ENCODE results near the gene ZFP69.
"Not testable (repeated sequence)": the region's sequence is repeated elsewhere in the genome, so short reads cannot be mapped to it uniquely, and the experiment has no call there.

Gene ZFP69

GRCh38 chr1:40451238-40451585 is 25.9 kb upstream of the ZFP69 start:
- Histone ChIP-seq H3K27me3 (ENCODE audit: control insufficient read depth, insufficient read depth, low read length, poor library complexity, severe bottlenecking) (no peaks in the 10 kb centered on the region), H3K9me3 (ENCODE audit: control insufficient read depth, low read length) (no peaks in the 10 kb centered on the region), H3K36me3 (ENCODE audit: control insufficient read depth, insufficient read depth, low read length) (peaks cover 36% of the 10 kb centered on the region), H3K4me3 (ENCODE audit: insufficient read depth, low read depth, low read length) (peak overlapping the region; percentile 67), H3K4me1 (ENCODE audit: control insufficient read depth, insufficient read depth, low read length) (no peaks in the 10 kb centered on the region), H3K27ac (ENCODE audit: insufficient read depth, low read depth, low read length, poor library complexity, severe bottlenecking) (no peak overlapping the region)
- 54 to 75% methylated on average over 1 of the region's 1 CpG for whole genome bisulfite sequencing, 2 experiments

- H3K27me3 ChIP-seq (ENCODE audit: control insufficient read depth, insufficient read depth, low read length, poor library complexity, severe bottlenecking) = no peaks in the 10 kb centered on the region
- no peak overlapping the region for H3K4me3 ChIP-seq (ENCODE audit: insufficient read depth, low read depth, low read length)
- 89 to 100% methylated on average over 1 of the region's 1 CpG for WGBS, 2 experiments
- no peaks in the 10 kb centered on the region for H3K4me1 ChIP-seq (ENCODE audit: control insufficient read depth, insufficient read depth, low read length)
- peaks cover 11% of the 10 kb centered on the region for H3K9me3 ChIP-seq (ENCODE audit: control insufficient read depth, low read length)
- no peak overlapping the region for H3K27ac ChIP-seq (ENCODE audit: insufficient read depth, low read depth, low read length, poor library complexity, severe bottlenecking)
- peaks cover 72% of the 10 kb centered on the region for H3K36me3 ChIP-seq (ENCODE audit: control insufficient read depth, insufficient read depth, low read length)
Observed at GRCh38 chr1:40454873-40455272, 22.2 kb upstream of the ZFP69 start.

GRCh38 chr1:40462956-40463590 is 14.0 kb upstream of the ZFP69 start:
- Histone ChIP-seq H3K4me3 (ENCODE audit: insufficient read depth, low read depth, low read length) (no peak overlapping the region), H3K9me3 (ENCODE audit: control insufficient read depth, low read length) (peaks cover 24% of the 10 kb centered on the region), H3K27me3 (ENCODE audit: control insufficient read depth, insufficient read depth, low read length, poor library complexity, severe bottlenecking) (no peaks in the 10 kb centered on the region), H3K4me1 (ENCODE audit: control insufficient read depth, insufficient read depth, low read length) (no peaks in the 10 kb centered on the region), H3K36me3 (ENCODE audit: control insufficient read depth, insufficient read depth, low read length) (peaks cover 62% of the 10 kb centered on the region), H3K27ac (ENCODE audit: insufficient read depth, low read depth, low read length, poor library complexity, severe bottlenecking) (no peak overlapping the region)
- WGBS, 2 experiments = 97 to 99% methylated on average over 3 of the region's 3 CpGs

DNA sequence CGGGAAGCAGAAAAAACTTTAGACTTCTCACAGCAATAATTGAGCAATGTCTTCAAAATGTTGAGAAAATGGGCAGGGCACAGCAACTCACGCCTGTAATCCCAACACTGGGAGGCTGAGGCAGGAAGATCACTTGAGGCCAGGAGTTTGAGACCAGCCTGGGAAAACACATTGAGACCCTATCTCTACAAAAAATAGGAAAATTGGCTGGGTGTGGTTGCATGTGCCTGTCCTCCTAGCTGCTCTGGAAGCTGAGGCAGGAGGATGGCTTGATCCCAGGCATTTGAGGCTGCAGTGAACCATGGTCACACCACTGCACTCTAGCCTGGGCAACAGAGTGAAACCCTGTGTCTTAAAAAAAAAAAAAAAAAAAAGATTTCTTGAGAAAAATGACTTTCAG is 7.8 kb upstream of the ZFP69 start:
- Histone ChIP-seq H3K36me3 (ENCODE audit: control insufficient read depth, insufficient read depth, low read length) (peaks cover 8% of the 10 kb centered on the region), H3K27ac (ENCODE audit: insufficient read depth, low read depth, low read length, poor library complexity, severe bottlenecking) (no peak overlapping the region), H3K9me3 (ENCODE audit: control insufficient read depth, low read length) (peaks cover 10% of the 10 kb centered on the region), H3K4me1 (ENCODE audit: control insufficient read depth, insufficient read depth, low read length) (no peaks in the 10 kb centered on the region), H3K4me3 (ENCODE audit: insufficient read depth, low read depth, low read length) (no peak overlapping the region), H3K27me3 (ENCODE audit: control insufficient read depth, insufficient read depth, low read length, poor library complexity, severe bottlenecking) (no peaks in the 10 kb centered on the region)
- WGBS, 2 experiments = 89 to 92% methylated on average over 2 of the region's 2 CpGs

GRCh38 chr1:40475268-40475667 is 1.8 kb upstream of the ZFP69 start:
- no peak overlapping the region for H3K4me3 ChIP-seq (ENCODE audit: insufficient read depth, low read depth, low read length)
- 95 to 100% methylated on average over 2 of the region's 2 CpGs for WGBS, 2 experiments
- H3K36me3 ChIP-seq (ENCODE audit: control insufficient read depth, insufficient read depth, low read length) = no peaks in the 10 kb centered on the region
- H3K27ac ChIP-seq (ENCODE audit: insufficient read depth, low read depth, low read length, poor library complexity, severe bottlenecking) = no peak overlapping the region
- no peaks in the 10 kb centered on the region for H3K27me3 ChIP-seq (ENCODE audit: control insufficient read depth, insufficient read depth, low read length, poor library complexity, severe bottlenecking)
- H3K9me3 ChIP-seq (ENCODE audit: control insufficient read depth, low read length) = peaks cover under 1% of the 10 kb centered on the region
- H3K4me1 ChIP-seq (ENCODE audit: control insufficient read depth, insufficient read depth, low read length) = no peaks in the 10 kb centered on the region

- H3K4me1 ChIP-seq (ENCODE audit: control insufficient read depth, insufficient read depth, low read length) = no peaks in the 10 kb centered on the region
- no peaks in the 10 kb centered on the region for H3K36me3 ChIP-seq (ENCODE audit: control insufficient read depth, insufficient read depth, low read length)
- no peaks in the 10 kb centered on the region for H3K9me3 ChIP-seq (ENCODE audit: control insufficient read depth, low read length)
- WGBS, 2 experiments = 21 to 27% methylated on average over 17 of the region's 17 CpGs
- peak overlapping the region; percentile 56 for H3K4me3 ChIP-seq (ENCODE audit: insufficient read depth, low read depth, low read length)
- H3K27me3 ChIP-seq (ENCODE audit: control insufficient read depth, insufficient read depth, low read length, poor library complexity, severe bottlenecking) = no peaks in the 10 kb centered on the region
- no peak overlapping the region for H3K27ac ChIP-seq (ENCODE audit: insufficient read depth, low read depth, low read length, poor library complexity, severe bottlenecking)
Observed at GRCh38 chr1:40477678-40478053, 576 bp downstream of the ZFP69 start.

DNA sequence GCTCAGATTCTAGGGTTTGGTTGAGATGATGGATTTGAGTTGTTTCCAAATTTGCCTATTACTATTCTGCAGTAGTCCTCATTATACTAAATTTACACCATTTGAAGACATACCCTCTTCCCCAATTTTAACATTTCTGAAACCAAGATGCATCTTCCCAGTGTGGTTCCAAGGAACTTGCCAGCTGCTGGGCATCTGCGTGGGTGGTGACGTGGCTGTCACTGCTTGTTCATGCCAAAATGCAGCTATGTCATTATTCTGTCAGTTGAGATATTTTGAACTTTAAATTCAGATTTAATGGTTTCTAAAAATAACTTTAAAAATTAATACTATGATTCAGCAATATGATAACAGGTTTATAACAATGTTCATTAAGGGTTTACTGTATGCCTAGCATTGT is 1.2 kb downstream of the ZFP69 start:
- Histone ChIP-seq H3K9me3 (ENCODE audit: control insufficient read depth, low read length) (no peaks in the 10 kb centered on the region), H3K27me3 (ENCODE audit: control insufficient read depth, insufficient read depth, low read length, poor library complexity, severe bottlenecking) (no peaks in the 10 kb centered on the region), H3K36me3 (ENCODE audit: control insufficient read depth, insufficient read depth, low read length) (no peaks in the 10 kb centered on the region), H3K4me3 (ENCODE audit: insufficient read depth, low read depth, low read length) (no peak overlapping the region), H3K27ac (ENCODE audit: insufficient read depth, low read depth, low read length, poor library complexity, severe bottlenecking) (no peak overlapping the region), H3K4me1 (ENCODE audit: control insufficient read depth, insufficient read depth, low read length) (no peaks in the 10 kb centered on the region)
- WGBS, 2 experiments = 88 to 100% methylated on average over 2 of the region's 2 CpGs

DNA sequence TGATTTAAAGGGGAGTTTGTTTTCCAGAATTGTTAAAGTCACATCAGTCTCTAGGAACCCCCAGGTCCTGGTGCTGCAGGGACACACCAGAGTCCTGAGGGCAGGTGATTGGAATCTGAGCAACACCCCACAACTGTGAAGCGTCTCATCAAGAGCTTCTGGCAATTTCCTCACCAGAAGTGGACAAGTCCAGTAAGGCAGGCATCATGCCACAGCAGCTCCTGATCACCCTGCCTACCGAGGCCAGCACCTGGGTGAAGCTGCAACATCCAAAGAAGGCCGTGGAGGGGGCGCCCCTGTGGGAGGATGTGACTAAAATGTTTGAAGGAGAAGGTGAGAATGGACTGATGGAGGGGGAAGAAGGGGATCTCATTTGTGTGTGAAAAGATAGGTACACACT is 2.1 kb downstream of the ZFP69 start:
- Histone ChIP-seq H3K4me3 (ENCODE audit: insufficient read depth, low read depth, low read length) (no peak overlapping the region), H3K27me3 (ENCODE audit: control insufficient read depth, insufficient read depth, low read length, poor library complexity, severe bottlenecking) (no peaks in the 10 kb centered on the region)

DNA sequence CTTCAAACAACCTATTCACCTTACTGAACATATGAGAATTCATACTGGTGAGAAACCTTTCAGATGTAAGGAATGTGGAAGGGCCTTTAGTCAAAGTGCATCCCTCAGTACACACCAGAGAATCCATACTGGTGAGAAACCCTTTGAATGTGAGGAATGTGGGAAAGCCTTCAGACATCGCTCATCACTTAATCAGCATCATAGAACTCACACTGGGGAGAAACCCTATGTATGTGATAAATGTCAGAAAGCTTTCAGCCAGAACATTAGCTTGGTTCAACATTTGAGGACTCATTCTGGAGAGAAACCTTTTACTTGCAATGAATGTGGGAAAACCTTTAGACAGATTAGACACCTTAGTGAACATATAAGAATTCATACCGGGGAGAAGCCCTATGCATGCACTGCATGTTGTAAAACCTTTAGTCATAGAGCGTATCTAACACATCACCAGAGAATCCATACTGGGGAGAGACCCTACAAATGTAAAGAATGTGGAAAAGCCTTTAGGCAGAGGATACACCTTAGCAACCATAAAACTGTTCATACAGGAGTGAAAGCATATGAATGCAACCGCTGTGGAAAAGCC is 18.3 kb downstream of the ZFP69 start:
- Histone ChIP-seq H3K27me3 (ENCODE audit: control insufficient read depth, insufficient read depth, low read length, poor library complexity, severe bottlenecking) (no peaks in the 10 kb centered on the region), H3K9me3 (ENCODE audit: control insufficient read depth, low read length) (no peaks in the 10 kb centered on the region), H3K4me1 (ENCODE audit: control insufficient read depth, insufficient read depth, low read length) (no peaks in the 10 kb centered on the region), H3K27ac (ENCODE audit: insufficient read depth, low read depth, low read length, poor library complexity, severe bottlenecking) (no peak overlapping the region), H3K4me3 (ENCODE audit: insufficient read depth, low read depth, low read length) (no peak overlapping the region), H3K36me3 (ENCODE audit: control insufficient read depth, insufficient read depth, low read length) (peaks cover 16% of the 10 kb centered on the region)
- 92 to 99% methylated on average over 3 to 4 of the region's 4 CpGs for WGBS, 2 experiments

More for the DNA sequence above, 2.1 kb downstream of the ZFP69 start:
- WGBS, 2 experiments = 92 to 96% methylated on average over 4 of the region's 4 CpGs
- Histone ChIP-seq H3K36me3 (ENCODE audit: control insufficient read depth, insufficient read depth, low read length) (no peaks in the 10 kb centered on the region), H3K9me3 (ENCODE audit: control insufficient read depth, low read length) (no peaks in the 10 kb centered on the region), H3K27ac (ENCODE audit: insufficient read depth, low read depth, low read length, poor library complexity, severe bottlenecking) (no peak overlapping the region), H3K4me1 (ENCODE audit: control insufficient read depth, insufficient read depth, low read length) (no peaks in the 10 kb centered on the region)

GRCh38 chr1:40502651-40503050 is 25.6 kb downstream of the ZFP69 start:
- not testable (repeated sequence) for H3K9me3 ChIP-seq (ENCODE audit: control insufficient read depth, low read length); H3K36me3 ChIP-seq (ENCODE audit: control insufficient read depth, insufficient read depth, low read length); H3K27me3 ChIP-seq (ENCODE audit: control insufficient read depth, insufficient read depth, low read length, poor library complexity, severe bottlenecking); H3K27ac ChIP-seq (ENCODE audit: insufficient read depth, low read depth, low read length, poor library complexity, severe bottlenecking); H3K4me3 ChIP-seq (ENCODE audit: insufficient read depth, low read depth, low read length); H3K4me1 ChIP-seq (ENCODE audit: control insufficient read depth, insufficient read depth, low read length)
- WGBS, 2 experiments = 90 to 92% methylated on average over 4 of the region's 4 CpGs

Measured in ectodermal cell (in vitro differentiated cells).